Measurements from ENCODE around the gene TADA3.
A peak's percentile ranks its signal among the peaks of the same experiment; 100 is the strongest.

TADA3 gene

DNA sequence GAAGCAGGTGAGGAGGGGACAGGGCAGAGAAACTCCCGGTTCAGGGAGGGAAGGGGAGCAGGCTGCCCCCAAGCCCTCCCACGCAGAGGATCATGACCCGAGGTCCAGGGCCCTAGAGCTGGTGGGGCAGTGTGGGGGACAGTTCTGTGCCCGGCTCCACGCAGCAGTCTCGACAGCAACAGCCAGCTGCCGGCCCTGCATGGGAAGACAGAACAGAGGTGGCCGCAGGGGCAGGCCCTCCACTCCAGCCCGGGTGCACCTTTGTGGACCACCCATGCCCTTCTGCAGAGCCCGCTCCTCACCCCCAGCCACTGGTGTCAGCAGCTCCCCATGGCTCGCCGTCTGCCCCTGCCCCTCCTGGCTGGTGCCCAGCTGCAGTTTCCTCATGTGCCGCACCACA lies 34.8 kb downstream of the TADA3 start:
- DNase-seq: no peak

DNA sequence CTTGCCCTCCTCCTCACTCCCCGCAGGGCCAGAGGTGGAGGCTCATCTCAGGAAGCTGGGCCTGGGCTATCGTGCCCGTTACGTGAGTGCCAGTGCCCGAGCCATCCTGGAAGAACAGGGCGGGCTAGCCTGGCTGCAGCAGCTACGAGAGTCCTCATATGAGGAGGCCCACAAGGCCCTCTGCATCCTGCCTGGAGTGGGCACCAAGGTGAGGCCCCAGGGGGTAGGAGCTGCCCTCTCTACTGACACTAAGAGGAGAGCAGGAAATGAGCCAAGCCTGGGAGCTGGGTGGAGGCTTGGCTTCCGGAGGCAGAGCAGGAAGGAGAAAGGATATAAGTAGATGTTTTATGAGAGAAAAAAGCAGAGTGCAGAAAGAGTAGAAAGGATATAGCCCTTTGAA lies 37.6 kb downstream of the TADA3 start:
- no peak for DNase-seq

DNA sequence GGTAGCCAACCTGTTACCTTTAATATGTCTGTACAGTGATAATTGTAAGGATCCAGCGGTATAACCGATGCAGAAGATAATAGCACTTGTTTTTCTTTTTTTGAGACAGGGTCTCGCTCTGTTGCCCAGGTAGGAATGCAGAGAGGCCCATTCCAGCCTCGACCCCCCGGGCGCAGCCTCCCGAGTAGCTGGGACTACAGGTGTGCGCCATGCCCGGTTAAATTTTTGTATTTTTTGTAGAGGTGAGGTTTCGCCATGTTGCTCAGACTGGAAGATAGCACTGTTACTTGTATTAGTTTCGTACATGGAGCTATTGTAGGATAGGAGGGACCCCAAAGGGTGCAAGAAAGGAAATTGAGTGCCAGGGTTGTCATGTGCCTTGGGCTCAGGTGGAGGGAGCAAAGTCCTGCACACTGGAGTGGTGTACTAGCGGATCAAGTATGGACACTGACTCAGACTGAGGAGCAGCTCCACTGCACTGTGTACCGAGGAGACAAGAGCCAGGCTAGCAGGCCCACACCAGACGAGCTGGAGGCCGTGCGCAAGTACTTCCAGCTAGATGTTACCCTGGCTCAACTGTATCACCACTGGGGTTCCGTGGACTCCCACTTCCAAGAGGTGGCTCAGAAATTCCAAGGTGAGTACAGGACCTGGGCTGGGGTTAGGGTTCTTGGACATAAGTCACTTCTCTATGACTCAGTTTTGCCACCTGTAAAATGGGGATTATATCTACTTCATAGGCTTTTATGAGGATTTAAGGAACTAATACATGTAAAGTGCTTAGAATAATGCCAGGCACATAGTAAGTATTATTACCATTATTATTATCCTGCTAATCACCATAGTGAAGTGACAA lies 41.5 kb downstream of the TADA3 start:
- no peak for DNase-seq

DNA sequence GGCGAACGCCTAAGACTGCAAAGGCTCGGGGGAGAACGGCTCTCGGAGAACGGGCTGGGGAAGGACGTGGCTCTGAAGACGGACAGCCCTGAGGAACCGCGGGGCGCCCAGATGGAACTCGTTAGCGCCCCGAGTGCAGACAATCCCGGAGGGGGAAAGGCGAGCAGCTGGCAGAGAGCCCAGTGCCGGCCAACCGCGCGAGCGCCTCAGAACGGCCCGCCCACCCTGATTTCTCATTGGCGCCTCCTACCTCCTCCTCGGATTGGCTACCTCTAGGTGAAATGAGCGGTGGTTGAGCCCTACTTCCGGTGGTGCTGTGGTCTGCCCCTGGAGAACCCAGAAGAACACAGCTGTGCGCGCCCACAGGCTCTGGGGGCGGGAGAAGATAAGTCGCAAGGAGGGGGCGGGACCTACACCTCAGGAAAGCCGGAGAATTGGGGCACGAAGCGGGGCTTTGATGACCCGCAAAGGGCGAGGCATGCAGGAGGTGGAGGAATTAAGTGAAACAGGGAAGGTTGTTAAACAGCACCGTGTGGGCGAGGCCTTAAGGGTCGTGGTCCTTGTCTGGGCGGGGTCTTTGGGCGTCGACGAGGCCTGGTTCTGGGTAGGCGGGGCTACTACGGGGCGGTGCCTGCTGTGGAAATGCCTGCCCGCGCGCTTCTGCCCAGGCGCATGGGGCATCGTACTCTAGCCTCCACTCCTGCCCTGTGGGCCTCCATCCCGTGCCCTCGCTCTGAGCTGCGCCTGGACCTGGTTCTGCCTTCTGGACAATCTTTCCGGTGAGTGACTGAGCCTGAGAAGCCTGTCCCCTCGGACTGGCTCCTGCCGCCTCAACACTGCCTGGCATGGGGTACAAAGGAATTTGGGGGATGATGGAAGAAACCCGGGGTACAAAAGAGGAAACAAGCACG lies 42.4 kb downstream of the TADA3 start, which contains the start of gene OGG1:
OGG1 (plus strand) TSS at position 308 of the 911 bp plus-strand sequence; CDS start at position 643, 335 bp downstream.
- peak; percentile 93 for DNase-seq

DNA sequence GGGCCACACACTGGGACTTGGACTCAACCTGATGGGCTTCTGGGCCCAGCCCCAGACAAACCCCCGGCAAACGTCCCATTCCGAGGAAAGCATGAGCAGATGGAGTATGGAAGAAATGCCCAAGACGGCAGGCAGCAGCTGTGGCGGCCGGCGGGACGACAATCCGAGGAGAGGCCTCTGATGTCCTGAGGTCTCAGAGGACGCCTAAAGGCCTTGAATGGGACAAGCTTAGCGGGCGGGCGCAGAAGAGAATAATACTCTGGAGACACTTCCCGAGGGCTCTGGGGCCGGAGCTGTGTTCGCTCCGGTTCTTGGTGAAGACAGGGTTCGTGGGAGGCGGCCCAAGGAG lies 43.0 kb downstream of the TADA3 start:
- DNase-seq: peak; percentile 35

DNA sequence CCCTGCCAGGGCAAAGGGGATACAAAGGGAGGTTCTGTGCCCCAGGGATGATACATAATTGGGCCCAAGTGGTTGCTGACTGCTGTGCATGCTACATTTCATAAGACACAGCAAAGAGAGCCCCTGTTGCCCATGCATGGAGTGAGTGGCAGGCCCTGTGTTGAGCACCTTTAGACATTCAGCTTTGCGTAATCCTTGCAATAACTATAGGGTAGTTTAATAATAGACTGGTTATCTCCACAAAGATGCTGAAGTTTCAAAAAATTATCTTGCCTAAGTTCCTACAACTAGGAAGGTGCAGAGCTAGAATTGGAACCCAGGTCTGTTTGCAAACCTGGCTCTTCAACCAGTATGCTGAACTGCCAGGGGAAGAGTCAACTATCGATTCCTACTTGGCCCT lies 44.2 kb downstream of the TADA3 start:
- no peak for DNase-seq

DNA sequence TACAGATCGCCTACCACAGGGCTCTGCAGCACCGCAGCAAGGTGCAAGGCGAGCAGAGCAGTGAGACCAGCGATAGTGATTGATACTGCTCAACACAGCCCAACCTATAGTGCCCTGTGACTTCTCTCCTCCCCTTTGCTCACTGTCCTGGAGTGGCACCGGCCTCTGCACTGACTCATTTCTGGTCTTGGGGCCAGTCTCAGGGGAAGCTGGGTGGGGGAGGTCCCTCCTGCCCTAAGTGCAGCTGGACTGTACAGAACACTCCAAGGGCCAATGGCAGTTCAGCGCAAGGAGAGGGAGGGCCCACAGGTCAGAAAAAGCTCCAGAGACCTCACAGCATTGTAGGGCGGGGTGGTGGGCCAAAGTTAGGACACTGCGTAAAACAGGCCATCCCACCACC lies 45.0 kb downstream of the TADA3 start:
- no peak for DNase-seq

DNA sequence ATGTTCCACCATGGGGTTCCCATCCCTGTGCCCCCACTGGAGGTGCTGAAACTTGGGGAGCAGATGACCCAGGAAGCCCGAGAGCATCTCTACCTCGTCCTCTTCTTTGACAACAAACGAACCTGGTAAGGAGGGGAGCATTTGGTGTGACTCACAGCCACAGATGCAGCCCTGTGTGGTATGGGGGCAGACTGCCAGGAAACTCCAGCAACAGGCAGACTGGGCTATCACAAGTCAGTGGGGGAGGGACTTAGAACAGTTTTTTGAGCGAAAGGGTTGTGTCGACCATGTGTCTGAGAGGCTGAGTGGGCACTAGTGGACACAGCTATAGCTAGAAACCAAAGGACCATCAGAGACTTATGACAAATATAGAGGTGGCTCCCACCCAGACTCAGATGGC lies 45.9 kb downstream of the TADA3 start:
- no peak for DNase-seq

DNA sequence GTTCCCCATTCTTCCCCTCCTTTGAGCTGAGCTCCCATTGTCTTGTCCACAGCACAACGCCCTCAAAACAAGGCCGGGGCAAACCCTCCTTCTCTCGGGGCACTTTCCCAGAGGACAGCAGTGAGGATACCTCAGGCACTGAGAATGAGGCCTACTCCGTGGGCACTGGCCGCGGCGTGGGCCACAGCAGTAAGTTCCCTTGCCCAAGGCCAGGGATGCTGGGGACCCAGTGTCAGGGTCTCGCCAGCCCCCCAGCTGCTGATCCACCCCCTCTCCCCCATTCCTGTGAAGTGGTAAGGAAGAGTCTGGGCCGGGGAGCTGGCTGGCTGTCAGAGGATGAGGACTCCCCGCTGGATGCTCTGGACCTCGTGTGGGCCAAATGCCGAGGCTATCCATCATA lies 46.8 kb downstream of the TADA3 start:
- no peak for DNase-seq

DNA sequence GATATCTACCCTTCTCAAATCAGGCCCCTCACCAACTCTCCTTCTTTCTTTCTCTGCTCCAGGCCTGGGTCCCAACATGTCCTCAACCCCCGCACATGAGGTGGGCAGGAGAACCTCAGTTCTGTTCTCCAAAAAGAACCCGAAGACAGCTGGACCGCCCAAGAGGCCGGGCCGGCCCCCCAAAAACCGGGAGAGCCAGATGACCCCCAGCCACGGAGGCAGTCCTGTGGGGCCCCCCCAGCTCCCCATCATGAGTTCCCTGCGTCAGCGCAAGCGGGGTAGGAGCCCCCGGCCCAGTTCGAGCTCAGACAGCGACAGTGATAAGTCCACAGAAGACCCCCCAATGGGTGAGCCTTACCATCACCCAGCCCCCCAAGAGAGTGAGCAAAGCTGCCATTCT lies 48.1 kb downstream of the TADA3 start:
- DNase-seq: no peak

DNA sequence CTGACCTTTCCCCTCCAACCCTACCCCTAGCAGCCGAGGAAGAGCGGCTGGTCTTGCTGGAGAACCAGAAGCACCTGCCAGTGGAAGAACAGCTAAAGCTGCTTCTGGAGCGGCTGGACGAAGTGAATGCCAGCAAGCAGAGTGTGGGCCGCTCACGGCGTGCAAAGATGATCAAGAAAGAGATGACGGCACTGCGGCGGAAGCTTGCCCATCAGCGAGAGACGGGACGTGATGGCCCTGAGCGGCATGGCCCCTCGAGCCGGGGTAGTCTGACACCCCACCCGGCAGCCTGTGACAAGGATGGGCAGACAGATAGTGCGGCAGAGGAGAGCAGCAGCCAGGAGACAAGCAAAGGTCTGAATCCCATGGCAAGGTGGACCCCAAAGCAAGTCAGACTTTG lies 48.7 kb downstream of the TADA3 start:
- no peak for DNase-seq

DNA sequence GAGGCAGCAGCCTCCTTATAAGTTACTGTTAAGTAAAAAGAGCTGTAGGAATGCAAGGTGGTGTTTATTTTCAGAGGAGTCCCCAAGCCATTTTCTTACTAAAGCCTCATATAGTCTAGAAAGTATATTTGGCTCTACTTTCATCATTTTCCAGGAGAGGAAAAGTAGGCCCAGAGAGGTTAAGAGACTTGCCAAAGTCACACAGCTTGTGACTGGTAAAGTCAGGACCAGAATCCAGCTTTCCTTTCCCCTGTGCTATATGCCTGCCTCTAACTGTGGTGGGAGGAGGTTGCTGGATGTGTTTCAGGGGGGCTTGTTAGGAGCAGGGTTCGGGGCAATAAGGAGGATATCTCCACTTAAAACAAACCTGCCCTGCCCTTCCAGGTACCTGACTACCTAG lies 49.7 kb downstream of the TADA3 start:
- no peak for DNase-seq

DNA sequence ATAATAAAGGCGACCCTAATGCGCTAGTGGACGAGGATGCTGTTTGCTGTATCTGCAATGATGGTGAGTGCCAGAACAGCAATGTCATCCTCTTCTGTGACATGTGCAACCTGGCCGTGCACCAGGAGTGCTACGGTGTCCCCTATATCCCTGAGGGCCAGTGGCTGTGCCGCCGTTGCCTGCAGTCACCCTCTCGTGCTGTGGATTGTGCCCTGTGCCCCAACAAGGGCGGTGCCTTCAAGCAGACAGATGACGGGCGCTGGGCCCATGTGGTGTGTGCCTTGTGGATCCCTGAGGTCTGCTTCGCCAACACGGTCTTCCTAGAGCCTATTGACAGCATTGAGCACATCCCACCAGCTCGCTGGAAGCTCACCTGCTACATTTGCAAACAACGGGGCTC lies 53.1 kb downstream of the TADA3 start:
- DNase-seq: no peak

DNA sequence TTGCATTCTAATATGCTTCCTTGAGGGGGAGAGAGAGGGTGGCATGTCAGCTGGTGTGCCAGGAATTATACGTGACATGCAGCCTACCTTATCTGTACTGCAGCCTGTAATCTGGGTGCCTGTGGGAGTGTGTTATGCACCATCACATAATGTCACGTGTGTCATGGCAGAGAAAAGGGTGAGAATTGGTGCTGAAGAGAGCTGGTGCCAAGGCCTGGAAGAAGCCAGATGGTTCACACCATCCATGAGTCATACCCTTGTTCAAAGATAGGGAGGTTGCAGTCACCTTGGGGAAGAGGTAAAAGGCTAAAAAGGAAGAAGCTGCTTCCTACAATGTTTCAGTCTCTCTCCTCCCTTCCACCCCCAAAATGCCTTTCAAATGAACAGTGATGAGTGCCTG lies 55.4 kb downstream of the TADA3 start:
- no peak for DNase-seq

DNA sequence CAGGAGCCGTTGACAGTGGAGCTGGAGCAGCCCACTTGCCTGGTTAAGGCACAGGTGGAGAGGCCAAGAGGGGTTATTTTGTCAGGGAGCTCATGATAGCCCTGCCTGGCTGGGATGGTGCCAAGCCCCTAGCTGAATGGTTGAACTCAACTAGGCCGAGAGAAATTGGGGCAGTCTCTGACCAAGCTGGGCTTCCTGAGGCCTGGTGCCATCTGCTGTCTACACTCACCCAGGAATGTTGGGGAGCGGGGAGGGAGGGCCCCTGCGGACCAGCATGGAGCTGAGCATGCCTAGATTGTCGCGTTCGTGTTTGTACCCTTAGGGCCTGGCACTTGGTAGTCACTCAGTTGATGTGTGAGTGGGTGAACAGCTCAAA lies 59.5 kb downstream of the TADA3 start:
- no peak for DNase-seq

DNA sequence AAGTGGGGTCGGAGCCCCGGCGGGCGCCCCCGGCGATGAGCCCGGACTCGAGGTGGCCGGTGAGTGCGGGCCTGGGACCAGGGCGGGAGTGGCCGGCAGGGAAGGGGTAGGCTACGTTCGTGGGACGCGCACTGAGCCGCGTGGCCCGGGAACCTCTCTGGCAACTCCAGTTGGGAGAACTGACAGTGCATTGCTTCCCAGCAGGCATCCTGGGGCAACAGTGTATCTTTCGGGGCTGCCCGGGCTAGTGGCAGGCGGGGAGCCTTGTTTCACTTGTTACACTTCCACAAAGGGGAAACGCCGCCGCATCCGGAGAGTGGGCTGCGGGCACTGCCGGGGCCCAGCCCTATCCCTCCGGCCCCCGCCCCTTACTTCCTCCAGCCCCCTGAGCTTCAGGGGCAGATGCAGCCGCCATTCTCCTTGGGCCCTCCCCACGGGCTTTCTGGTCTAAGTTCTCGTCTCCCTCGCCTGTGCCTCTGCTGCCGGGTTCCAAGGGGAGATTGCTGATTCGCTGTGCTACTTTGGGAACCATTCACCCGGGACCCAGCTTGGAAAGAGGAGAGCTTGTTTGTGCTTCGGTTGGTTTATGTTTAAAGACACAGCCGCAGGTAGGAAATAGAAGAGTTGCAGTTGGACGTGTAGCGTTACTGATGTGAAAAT lies 60.1 kb downstream of the TADA3 start:
- no peak for DNase-seq

DNA sequence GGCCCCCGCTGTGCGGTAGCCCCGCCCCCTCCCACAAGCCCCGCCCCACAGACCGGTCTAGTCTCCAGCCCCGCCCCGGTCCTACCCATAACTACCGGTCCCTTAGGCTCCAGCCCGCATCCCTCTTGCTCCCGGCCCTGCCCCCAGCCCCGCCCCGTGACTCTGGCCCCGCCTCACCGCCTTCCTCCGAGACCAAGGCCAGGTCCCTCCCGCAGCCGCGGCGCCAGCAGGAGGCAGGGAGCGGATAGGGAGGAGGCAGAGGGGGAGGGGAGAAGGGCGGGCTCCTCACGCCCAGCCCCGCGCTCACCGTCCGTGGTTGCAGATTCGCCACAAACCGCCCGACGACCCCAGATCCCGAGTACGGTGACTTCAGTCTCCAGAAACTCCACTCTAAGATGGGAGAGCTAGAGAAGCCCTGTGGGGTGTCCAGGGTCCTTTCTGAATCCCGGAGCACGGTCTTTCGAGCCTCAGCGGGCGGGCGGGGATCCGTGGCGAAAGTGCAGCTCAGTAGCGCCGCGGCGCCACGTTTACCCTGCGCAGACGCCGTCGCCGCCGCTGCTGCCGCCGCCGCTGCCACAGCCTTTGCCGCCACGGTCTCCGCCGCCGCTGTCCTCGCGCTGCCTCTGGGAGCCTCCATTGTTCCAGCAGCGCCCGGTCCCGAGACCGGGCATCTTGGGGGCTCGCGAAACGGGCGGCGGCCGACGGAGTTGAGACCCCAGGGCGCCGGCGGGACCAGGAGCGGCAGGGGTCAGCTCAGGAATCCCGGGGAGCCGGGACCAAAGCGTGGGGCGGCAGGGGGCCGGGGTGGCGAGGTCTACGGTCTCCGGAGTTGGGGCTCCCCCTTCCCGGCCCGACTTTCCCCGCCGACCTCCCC lies 60.8 kb downstream of the TADA3 start, which contains the start of gene BRPF1:
BRPF1 (plus strand) TSS at position 530 of the 874 bp plus-strand sequence. CDS start 2,406 bp downstream, outside the sequence.
- DNase-seq: peak; percentile 95

DNA sequence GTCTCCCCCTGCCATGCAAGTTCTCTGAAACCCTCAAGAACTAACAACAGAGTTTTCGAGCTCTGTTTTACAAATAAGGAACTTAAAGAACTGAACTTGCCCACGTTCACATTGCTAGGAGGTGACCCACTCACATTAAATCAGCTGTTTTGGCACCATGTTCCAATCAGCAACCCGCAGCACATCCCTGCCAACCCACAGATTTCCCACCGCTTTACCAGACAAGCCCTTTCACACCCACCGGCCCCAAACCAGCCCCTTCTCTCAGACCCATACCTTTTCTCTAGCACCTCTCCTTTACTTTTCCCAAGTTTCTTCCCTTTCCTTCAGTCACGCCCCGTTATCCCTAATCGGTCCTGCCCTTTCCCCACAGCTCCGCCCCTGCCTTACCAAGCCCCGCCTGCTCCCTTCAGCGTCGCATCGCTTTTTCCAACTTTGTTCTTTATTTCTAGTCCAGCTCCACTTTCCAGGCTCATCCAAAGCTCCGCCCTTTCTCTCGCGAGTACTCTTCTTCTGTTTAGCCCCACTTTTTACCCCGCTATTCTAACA lies 61.5 kb downstream of the TADA3 start:
- peak; percentile 43 for DNase-seq

Data from NCI-H1092 (cell line).